HG03432 (cell line): ENCODE results near the gene CLEC16A.

Experiments used
- ATAC-seq: cut with Tn5 transposase; IDR thresholded peaks from one replicate; pipeline ENCODE4 v1.9.1; 2021; ENCODE audit warnings: mild to moderate bottlenecking, moderate library complexity; ENCODE audit not compliant: unreplicated experiment

CLEC16A gene

DNA sequence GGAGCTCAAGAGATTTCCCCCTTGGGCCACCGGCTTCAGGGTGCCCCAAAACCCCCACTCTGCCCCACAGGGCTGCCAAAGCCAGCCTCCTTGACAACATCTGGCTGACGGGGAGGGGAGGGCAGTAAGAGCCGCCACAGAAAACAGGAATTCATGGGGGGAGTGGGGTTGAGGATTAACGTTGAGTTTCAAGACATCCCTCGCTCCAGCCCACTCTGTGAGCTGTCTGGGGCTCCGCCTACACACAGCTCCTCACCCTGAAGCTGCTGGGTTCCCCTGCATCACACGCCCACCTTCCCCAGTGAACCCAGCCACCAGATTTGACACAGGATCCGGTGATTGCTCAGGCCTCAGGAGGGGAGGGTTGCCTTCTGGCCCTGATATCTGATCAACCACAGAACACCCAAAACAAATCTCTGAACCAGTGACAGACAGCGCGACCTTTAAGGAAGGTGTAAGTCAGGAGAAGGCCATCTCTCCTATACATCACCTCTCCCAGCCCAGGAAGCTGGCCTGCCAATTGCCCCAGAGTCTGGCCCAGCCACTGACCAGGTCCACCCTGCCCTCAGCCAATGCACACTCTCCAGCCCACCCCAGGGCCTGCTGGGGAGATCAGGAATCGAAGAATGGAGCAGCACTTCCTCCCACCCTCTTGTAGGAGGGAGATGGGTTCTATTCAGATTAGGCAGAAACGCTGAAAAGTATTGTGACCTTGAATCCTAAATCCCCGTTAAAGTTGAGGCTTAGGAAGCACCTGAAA is 132.1 kb downstream of the CLEC16A start:
- ATAC-seq = peak; percentile 75

DNA sequence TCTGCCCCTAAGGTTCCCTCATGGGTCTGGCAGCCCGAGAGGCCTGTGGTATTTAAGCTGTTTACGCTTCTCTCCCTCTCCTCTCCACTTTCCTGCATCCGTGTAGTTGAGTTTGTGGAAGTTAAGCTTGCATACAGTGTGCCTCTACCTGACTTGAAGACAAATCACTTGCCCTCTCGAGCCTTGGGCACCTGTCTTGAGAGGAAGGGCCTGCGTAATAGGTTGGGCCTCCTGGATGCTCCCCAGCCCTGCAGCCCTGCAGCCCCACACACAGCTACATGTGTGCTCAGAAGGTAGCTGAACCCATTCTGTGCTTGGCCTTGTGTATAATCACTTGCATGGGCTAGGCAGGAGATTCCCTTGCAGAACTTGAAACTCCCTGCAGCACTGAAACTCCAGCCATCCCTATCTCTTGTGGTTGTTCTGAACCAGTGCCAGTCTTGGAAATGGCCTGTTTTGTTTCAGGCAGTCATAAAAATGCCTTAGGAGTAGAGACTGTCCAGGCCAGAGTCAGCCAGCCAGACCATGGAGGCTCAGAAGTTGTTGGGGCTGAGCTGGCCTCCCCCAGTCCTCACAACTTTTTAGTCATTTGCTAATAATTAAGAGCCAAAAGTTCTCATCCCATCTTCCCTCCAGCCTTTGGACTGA is 134.6 kb downstream of the CLEC16A start:
- no peak for ATAC-seq

DNA sequence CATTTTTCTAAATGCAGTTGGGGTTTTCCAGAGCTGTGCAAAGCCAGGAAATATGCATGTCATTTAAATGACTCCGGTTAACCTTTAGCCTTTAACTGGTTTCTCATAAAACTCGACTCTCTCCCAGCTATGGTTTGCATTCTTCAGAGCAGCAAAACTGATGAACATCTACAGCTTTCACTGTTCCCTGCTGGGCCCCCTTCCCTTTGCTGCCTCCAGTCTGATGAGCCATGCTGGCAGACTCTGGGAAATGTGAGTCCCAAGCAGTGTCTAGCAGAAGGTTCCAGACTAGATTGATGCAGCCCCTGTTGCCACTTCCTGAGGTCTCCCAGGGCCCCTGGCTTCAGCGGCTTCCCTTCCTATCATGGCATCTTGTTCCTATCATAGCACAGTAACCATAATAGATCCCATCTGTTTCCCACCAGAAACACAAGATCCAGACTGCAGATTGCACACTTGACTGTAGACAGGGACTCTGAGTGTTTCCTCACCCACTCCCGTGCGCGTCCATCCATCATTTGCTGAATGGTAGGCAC is 135.4 kb downstream of the CLEC16A start:
- ATAC-seq = no peak

DNA sequence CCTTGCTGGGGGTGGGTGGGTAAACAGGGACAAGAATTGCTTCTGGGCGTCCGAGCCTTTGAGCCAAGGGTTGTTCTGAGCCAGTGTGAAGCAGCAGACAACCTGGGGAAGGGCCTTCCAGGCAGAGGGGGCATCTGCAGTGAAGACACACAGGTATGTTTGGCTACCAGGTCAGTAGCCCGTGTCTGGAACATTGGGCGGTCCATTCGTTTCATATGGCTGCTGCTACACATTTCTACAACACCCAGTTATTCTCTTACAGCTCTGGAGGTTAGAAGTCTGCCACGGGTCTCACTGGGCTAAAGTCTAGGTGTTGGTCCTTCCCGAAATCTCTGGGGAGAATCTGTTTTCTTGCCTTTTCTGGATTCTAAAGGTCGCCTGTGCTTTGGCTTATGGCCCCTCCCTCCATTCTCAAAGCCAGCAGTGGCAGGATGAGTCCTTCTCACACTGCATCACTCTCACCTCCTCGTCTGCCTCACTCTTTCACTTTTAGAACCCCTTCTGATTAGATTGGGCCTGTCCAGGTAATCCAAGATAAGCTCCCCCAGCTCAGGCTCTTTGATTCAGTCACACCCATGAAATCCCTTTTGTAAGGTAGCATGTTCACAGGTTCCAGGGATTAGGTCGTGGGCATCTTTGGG is 136.1 kb downstream of the CLEC16A start:
- no peak for ATAC-seq

DNA sequence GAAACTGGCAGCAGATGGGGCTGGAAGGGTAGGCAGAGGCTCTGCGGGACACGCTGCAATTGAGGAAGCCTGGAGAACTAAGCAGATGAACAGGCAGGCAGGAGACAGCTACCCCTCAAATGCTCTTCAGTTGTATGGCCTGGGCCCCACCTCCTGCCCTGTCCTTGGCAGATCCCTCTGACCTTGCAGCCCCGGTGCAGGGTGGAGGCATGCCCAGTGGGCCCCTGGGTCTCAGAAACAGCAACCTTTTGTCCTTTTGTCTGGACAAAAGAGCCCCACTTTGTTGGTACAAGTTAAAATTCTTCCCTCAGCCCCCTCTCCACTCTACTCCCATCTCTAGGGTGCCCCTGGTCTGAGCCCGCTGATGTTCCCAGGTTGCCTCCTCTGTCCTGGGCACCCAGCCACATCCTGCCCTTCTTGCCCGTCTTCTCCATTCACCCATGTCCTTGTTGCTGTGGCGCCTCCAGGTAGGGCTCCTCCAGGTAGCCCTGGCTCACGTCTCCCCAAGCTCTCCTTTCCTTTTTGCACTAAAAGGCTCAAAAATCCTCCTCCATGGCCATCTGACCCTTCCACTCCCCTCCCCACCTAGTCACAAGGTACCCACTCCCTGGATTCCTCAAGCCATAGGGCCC is 136.8 kb downstream of the CLEC16A start:
- ATAC-seq = no peak

DNA sequence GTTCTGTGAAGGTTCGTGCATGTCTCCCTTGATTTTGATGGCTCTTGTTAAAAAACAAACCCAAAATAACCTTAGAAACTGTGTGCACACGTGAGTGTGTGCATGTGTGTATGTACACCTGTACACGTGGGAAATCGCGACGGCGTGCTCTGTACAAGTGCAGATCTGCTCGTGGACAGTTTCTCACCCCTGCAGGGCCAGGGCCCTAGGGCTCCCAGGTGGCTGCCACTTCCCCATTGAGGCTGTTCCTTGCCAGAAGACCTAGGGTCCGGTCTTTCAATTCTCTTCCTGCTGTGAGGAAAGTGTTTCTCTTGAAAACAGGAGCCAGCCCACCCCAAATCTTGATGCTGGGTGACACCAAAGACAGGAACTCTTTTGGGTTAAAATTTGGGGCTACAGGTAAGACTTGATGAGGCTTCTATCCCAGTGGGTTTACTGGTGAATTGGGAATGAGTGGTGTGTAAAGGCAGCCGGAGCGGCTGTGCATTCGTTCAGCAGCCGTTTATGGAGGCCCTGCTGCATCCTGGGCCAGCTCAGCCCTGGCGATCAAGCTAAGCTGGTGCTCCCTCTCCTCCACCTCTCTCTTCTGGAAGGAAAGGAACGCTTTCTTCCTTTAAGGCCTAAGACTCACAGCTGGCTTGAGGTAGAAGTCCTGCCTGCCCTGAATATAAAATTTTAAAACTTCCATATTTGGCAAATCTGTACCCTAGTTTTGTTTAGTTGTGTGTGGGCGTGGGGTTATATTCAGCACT is 137.9 kb downstream of the CLEC16A start:
- ATAC-seq = no peak

DNA sequence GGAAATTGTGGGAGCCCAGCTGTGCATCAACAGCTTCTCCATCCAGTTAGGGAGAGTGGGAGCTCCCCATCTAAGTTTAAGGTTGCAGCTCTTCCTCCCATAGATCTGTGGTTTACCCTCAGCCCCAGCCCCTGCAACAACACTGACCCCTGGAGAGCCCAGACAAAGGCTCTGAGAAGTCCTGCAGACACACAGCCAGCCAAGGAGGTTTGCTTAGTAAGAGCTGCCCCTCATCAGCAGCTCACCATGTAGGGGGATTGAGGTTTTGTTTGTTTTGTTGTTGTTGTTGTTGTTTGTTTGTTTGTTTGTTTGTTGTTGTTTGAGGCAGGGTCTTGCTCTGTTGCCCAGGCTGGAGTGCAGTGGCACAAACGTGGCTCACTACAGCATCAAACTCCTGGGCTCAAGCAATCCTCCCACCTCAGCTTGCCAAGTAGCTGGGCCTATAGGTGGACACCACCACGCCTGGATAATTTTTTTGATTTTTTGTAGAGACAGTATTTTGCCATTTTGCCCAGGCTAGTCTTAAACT is 138.6 kb downstream of the CLEC16A start:
- no peak for ATAC-seq

DNA sequence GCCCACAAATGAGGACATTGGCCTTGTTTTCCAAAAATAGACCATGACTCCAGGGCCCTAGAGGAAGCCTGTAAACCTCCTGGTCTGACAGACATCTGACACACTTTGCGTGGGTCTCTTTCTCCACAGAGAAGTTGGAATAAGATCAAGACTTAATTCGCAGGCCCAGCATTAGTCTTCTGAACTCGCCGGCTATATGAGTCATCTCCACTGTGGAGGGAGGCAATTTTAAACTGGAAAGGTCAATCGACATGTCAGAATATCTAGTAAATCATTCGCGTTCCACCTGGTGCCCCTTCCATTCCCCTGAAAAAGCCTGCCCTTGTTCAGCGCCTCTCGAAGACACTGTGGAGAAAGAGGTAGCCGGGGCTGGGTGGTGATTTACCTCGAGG is 140.1 kb downstream of the CLEC16A start:
- ATAC-seq = no peak

DNA sequence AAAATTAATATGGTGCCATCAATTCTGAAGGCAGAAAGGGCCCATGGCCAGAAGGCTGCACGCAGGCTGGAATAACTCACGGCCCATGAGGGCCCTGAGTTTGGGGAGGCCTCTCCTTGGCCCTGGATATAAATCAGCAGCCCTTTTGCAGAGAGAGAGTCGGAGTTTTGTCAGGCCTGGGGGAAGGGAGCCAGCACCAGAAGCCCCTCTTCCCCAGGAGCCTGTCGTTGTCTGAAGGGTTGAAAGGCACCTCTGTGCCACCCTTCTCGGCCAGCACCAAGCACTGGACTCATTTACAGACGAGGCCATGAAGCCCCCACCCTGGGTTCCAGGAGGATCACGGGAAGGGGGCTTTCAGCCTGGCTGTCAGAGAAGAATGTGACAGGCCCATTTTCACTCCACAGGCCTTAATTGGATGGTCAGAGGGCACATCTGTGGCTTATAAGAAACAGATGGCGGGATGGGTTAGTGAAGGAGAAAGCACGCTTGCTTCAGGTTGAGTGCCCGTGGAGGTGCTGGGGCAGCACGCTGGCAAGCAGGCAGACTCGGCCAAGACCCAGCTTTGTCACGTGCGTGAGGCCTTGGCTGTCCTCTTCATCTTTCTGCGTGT is 140.6 kb downstream of the CLEC16A start:
- ATAC-seq = no peak

DNA sequence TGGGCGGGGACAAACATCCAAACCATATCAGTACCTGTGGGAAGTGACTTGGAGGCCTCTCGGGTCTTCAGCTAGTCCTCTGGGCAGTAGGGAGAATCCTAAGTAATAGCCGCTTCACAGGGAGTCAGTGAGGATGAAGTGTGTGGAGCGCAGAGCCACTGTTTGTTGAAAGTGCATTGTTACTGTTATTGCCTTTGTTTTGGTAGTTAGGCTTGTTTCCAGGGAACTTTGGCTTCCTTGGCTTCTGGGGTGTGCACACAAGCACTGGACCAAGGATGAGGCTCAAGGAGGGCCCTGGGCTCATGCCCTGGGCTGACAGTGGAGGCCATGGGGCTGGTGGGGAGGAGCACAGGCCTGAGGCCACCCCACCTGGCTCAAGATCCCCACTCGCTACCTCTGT is 141.6 kb downstream of the CLEC16A start:
- no peak for ATAC-seq

DNA sequence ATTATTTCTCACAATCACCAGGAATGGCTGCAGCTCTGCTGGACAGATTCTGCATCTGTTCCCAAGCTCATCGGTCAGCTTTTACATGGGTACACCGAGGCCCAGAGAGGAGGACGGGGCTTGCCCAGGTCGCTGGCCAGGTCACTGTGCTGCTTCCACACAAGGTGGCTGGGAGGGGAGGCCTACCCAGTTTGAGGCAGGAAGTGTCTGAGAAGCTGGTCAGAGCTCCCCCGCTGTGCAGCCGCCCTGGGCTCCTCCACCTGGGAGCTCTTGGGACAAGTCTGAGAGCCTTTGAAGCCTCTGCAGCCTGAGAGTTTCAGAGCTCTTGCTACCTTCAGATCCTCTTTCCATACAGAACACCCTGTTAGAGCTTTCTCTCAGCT is 143.3 kb downstream of the CLEC16A start:
- ATAC-seq = no peak

DNA sequence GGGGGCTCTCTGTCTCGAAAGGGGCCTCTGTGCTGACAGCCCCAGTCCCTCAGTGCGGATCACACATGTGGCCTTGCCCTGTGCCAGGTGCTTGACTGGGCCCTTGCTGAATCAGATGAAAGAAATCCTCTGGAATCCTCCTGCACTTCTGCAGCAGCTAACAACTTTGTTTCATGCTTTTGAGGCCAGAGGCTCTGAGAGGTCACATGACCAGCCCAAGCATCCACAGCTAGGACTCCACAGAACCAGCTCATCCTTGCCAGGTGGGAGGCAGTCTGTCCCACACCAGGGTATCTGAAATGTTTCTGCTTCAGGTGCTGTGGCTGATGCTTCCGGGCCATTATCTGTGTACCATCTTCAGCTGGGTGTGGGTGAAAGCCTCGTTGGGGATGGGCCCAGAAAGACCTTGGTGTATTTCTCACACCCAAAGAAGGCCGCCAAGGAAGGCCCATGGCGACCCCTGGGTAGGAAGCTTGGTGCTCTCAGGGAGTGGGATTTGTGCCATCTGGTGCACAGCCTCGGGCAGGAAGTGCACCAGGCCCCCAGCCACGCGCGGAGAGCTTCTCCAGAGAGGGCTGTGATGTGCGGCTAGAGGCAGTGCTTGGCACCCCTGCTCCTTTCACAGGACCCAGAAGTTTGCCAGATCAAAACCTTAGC is 143.8 kb downstream of the CLEC16A start:
- no peak for ATAC-seq

DNA sequence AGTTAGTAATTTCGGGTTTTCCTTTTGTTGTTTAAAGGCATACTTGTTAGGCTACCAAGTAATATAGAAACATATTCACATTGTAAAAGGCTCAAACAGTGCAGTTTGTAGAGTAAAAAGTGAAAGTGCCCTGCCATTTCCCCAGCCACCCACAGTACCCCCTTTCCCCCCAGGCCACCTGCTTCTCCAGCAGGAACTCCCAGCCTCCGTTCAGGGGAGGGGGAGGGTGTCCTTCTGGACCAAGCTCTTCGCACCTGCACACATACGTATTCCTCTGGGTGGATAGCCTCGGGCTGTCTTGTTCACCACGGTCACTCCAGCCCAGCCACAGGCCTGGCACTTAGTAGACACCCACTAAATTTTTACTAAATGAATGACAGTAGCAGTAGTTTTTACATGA is 144.5 kb downstream of the CLEC16A start:
- ATAC-seq = no peak

DNA sequence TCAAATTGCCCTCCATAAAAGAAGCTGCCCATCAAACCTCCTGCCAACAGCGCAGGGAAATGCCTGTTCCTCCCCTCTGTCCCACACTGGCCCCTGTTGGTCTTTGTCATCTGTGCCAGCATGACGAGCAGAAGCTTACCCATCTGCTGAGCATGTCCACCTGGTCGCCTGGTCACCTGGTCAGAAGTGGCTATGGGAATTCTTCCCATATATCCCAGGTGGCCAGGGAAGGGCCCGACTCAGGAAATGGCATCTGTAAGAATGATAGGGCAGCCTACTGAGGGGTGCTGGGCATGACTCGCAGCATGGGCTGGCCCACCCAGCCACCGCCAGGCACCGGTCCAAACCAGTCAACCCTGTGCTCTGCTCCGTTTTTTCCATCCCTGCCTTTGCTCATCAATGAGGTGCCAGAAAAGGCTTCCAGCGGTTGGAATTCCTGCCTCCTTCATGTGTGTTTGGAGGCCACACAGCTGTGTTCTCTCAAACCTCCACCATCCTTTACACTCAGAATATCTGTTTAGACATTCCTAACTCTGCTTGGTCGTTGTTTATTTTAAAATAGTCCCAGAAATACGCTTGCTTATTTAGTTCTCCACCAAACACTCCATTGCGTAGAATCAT is 145.2 kb downstream of the CLEC16A start:
- no peak for ATAC-seq

DNA sequence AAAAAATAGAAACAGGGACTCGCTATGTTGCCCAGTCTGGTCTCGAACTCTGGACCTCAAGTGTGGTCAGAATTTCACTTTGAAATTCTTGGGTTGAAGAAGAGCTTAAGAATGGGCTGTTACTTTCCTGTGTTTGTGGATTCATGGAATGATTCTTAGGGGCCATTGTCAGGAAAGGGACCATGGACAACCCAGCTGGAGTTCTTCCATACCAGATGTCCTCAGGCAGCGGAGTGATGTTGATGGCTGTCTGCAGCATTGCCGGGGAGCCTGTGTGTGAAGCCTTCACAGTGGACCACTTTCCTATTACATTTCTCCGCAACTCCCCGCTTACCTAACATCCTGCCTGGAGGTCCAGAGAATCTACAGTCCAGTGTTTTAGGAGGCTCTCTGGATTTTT is 145.9 kb downstream of the CLEC16A start:
- ATAC-seq = no peak

DNA sequence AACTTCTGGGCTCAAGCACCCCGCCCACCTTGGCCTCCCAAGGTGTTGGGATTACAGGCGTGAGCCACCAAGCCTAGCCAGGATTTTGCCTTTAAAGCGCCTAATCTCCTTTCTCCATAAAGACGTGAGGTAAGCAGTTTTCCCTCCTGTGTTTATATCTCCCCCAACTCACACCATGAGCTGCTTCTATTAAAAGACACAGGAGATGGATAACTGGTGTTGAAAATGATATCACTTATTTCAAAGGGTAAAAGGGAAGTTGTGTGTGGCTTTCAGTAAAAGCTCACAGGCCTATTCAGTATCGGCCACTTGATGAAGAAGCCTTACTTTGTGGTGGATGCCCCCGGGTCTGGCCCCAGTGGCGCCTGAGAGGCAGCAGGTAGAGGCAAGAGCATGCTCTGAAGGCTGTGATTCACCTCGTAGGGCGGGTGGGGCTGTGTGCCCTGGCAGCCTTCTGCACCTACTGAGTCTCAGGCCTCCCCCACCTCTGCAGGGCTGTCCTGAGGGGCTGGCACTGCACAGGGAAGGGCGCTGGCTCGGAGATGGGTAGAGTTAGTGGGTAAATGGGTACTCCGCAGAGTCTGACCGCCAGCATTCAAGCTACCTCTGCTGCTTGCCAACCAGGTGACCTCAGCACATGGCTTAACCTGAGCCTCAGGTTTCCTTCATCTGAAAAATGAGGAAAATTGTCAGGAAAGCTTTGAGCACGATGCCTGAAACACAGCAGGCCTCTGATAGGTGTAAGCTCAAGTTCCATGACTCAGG is 146.8 kb downstream of the CLEC16A start:
- no peak for ATAC-seq

DNA sequence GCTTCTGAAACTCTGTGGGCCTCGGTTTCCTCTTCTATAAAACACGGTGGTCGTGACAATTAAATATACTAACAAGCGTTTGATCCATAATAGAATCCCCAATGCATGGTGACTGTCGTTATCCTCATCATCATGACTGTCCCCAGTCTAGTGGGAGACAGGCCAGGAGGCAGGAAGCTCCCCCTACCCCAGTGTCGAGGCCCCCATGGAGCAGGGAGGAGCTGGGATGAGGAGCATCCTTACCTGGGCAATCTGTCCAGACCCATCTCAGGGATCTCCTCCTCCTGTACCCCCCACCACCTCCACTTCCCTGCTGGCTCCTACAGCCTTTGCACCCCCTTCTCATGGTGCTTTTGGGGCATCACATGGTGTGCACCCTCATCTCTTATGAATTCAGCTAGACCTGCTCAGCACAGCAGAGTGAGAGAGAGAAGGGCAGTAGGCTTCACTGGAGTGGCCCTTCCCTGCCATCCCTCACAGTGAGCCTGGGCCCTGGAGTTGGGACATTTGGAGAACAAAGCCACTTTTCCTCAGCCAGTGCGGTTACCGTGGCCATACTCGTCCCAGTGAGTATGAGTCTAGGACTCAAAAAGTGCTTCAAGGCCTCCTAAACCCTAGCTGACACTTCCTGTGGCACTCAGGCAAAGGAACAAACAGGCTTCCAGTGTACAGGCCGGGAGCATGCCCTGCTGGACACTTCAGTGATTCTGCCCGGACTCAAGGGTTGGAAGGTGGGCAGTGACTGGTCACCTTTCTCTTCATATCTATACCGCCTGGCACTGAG is 148.6 kb downstream of the CLEC16A start:
- no peak for ATAC-seq
